Spleen (tissue), 11 donors: ENCODE measurements around the gene TGM1. TPM values are rescaled to one million over a fixed set of nuclear protein-coding genes. Genes with fewer than 3 reads are reported as not detected.
"Not testable (repeated sequence)": the region's sequence is repeated elsewhere in the genome, so short reads cannot be mapped to it uniquely, and the experiment has no call there.

Experiments
- DNase-seq: peaks from one replicate; pipeline ENCODE4 v3.0.0-alpha.2; 2020
- H3K27ac ChIP-seq, 8 donors: fragments of 200-600 bp; sonication (generic) in 7 of 8; 1 replicate in 4 of 8; 2 replicates in 4 of 8; pipeline versions ENCODE4 v1.5.0 to v1.8.0; 2016 to 2021; ENCODE audit warnings: inconsistent platforms in 4 of 8, mild to moderate bottlenecking in 4 of 8, moderate library complexity in 1 of 8
- H3K27me3 ChIP-seq, 7 donors: fragments of 200-600 bp; sonication (generic) in 6 of 7; replicated peaks in 1 of 7; 1 replicate in 4 of 7; 2 replicates in 3 of 7; pipeline versions ENCODE4 v1.5.0 to v1.8.0; 2016 to 2021; ENCODE audit warnings: inconsistent platforms in 3 of 7, mild to moderate bottlenecking in 1 of 7
- H3K36me3 ChIP-seq, 6 donors: fragments of 200-600 bp; sonication (generic) in 5 of 6; 1 replicate in 4 of 6; 2 replicates in 2 of 6; pipeline versions ENCODE4 v1.5.0 to v1.8.0; 2016 to 2021; ENCODE audit warnings: inconsistent platforms in 2 of 6
- H3K4me1 ChIP-seq, 6 donors: fragments of 200-600 bp; sonication (generic) in 5 of 6; 1 replicate in 3 of 6; 2 replicates in 3 of 6; pipeline versions ENCODE4 v1.5.0 to v1.8.0; 2016 to 2021; ENCODE audit warnings: inconsistent platforms in 3 of 6
- H3K4me3 ChIP-seq, 8 donors: fragments of 200-600 bp; sonication (generic) in 7 of 8; 1 replicate in 4 of 8; 2 replicates in 4 of 8; pipeline versions ENCODE4 v1.5.0 to v1.8.0; 2016 to 2021; ENCODE audit warnings: inconsistent platforms in 4 of 8, mild to moderate bottlenecking in 4 of 8, moderate library complexity in 2 of 8
- H3K9me3 ChIP-seq, 8 donors: fragments of 200-600 bp; sonication (generic) in 7 of 8; 1 replicate in 4 of 8; 2 replicates in 4 of 8; pipeline versions ENCODE4 v1.5.0 to v1.8.0; 2016 to 2021; ENCODE audit warnings: inconsistent platforms in 4 of 8
- POLR2A ChIP-seq, 3 donors: fragments of 450-650 bp; IDR thresholded peaks; one replicate each; pipeline ENCODE4 v1.5.1; 2017; ENCODE audit warnings: antibody characterized with exemption in 3 of 3, mild to moderate bottlenecking in 1 of 3
- POLR2AphosphoS5 ChIP-seq, 3 donors: sonication (generic); formaldehyde crosslinking; IDR thresholded peaks; one replicate each; pipeline ENCODE4 v1.5.1; 2017; ENCODE audit warnings: antibody characterized with exemption in 3 of 3
- WGBS, 5 donors: extraction: QIAGEN DNeasy Blood & Tissue Kit in 3 of 5; methylation state at CpG; one replicate each; pipeline versions ENCODE4 v1.1.5 to v1.1.7; 2013 to 2018; 5-methylcytosine and 5-hydroxymethylcytosine counted together
- intact Hi-C: fragments of 100-400 bp; cut with DNase I; formaldehyde crosslinking; loops from one replicate; pipeline ENCODE4 v1.15.0; 2023; ENCODE audit warnings: low total_unique reads
- polyA plus RNA-seq, 3 donors: library from polyadenylated mRNA; stranded (reverse); fragments of 200-250 nt; gene quantifications; one replicate each; pipeline ENCODE4 v1.2.1, GENCODE V29; 2013
- total RNA-seq, 7 donors: library from RNA; depleted of rRNA in 3 of 7; stranded (reverse); fragments of >200 nt in 3 of 7; fragmentation: NEBNext Ultra II Directional in 4 of 7; extraction: Animal tissue kit (Norgen Biotek cat#: 25700) in 4 of 7; gene quantifications; one replicate each; pipeline versions ENCODE4 v1.1.0 to v1.2.1, GENCODE V29; 2016 to 2021
- TF ChIP-seq, protein P1 (sequence below), 11 experiments: fragments of 200-600 bp in 7 of 11; fragments of 450-650 bp in 4 of 11; sonication (generic) in 4 of 11; IDR thresholded peaks in 8 of 11; conservative IDR thresholded peaks in 3 of 11; 1 replicate in 7 of 11; 2 replicates in 4 of 11; pipeline versions ENCODE4 v1.4.0 to v1.8.0; 2016 to 2021; ENCODE audit warnings: antibody characterized with exemption in 11 of 11, inconsistent platforms in 4 of 11, mild to moderate bottlenecking in 1 of 11
- donor health status: healthy with polysubstance abuse.
- donor health status: DM: no; HTN: no; CAD: no; lungs with moderate emphysema.
- donor health status: DM: no; HTN: no; CAD: no.
- donor health status: Bipolar disorder and iron deficiency.
- donor health status: healthy.
- donor health status: DM: no; HTN: no; CAD: no.
- donor health status: DM: yes; HTN: yes; CAD: no.

Gene TGM1
- total and polyA plus RNA-seq, 10 donors, result 1.4 to 4.8 (median 2.7) TPM

DNA sequence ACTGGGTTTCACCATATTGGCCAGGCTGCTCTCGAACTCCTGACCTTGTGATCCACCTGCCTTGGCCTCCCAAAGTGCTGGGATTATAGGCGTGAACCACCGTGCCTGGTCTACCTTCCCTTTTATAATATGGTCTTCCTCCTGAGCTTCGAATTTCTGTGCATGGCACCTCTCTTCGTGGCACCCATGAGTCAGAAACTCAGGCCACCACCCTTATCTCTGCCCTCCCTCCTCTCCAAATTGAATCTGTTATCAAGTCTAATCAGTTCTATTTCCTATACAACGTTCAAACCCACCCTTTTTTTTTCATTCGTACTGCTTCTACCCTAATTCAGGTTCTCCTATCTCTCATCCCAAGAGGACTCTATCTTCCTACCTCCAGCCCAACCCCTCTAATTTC lies 15.6 kb downstream of the TGM1 start:
- 74 to 82% (median 76%) methylated on average over 7 of the region's 7 CpGs for WGBS, 5 donors
- no peak for TF ChIP-seq POLR2AphosphoS5 (IDR thresholded peaks at IDR 0.05)
- TF ChIP-seq, protein P1, sequence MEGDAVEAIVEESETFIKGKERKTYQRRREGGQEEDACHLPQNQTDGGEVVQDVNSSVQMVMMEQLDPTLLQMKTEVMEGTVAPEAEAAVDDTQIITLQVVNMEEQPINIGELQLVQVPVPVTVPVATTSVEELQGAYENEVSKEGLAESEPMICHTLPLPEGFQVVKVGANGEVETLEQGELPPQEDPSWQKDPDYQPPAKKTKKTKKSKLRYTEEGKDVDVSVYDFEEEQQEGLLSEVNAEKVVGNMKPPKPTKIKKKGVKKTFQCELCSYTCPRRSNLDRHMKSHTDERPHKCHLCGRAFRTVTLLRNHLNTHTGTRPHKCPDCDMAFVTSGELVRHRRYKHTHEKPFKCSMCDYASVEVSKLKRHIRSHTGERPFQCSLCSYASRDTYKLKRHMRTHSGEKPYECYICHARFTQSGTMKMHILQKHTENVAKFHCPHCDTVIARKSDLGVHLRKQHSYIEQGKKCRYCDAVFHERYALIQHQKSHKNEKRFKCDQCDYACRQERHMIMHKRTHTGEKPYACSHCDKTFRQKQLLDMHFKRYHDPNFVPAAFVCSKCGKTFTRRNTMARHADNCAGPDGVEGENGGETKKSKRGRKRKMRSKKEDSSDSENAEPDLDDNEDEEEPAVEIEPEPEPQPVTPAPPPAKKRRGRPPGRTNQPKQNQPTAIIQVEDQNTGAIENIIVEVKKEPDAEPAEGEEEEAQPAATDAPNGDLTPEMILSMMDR (IDR thresholded peaks at IDR 0.05 in 8 of 11, conservative IDR thresholded peaks at IDR 0.05 in 3 of 11), result no peak
- TF ChIP-seq POLR2A (IDR thresholded peaks at IDR 0.05), result no peak
- Histone ChIP-seq H3K36me3 (peaks cover 0 to 13% (median 0%) of the 10 kb centered on the region in 6 donors), H3K27me3 (no peaks in the 10 kb centered on the region), H3K4me3 (no peak overlapping the region), H3K4me1 (peaks cover 6 to 49% (median 21%) of the 10 kb centered on the region in 6 donors), H3K9me3 (no peaks in the 10 kb centered on the region), H3K27ac (peak overlapping the region; percentile 48 to 81 (median 76))
- intact Hi-C loops, result no loop called here
- DNase-seq, result no peak

DNA sequence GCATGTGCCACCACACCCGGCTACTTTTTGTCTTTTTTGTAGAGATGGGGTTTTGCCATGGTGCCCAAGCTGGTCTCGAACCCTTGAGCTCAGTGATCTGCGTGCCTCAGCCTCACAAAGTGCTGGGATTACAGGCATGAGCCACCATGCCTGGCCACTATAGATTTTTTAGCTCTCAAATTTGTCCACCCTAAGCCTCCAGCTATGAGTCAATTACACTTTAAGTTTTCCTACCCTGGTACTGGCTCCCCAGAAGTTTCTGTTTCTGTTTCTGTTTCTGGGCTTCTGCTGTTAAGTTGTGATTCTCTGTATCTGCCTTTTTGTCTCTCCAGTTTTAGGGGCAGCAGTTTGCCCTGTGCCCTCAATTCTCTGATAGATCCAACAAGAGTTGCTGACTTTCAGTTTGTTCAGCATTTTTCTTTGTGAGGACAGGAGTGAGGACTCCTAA lies 16.2 kb downstream of the TGM1 start:
- TF ChIP-seq, protein P1 (IDR thresholded peaks at IDR 0.05 in 8 of 11, conservative IDR thresholded peaks at IDR 0.05 in 3 of 11), result no peak
- TF ChIP-seq POLR2AphosphoS5 (IDR thresholded peaks at IDR 0.05) (no peak), POLR2A (IDR thresholded peaks at IDR 0.05) (no peak)
- no peaks in the 10 kb centered on the region for H3K9me3 ChIP-seq
- no peaks in the 10 kb centered on the region for H3K27me3 ChIP-seq
- peaks cover 8 to 52% (median 23%) of the 10 kb centered on the region in 6 donors for H3K4me1 ChIP-seq
- H3K27ac ChIP-seq, result peak overlapping the region; percentile 48 to 81 (median 76)
- peak overlapping the region in 1 of 8 donors; percentile 19 for H3K4me3 ChIP-seq
- peaks cover 0 to 9% (median 0%) of the 10 kb centered on the region in 6 donors for H3K36me3 ChIP-seq
- intact Hi-C loops, result no loop called here
- DNase-seq, result no peak
- WGBS, 5 donors, result 75 to 87% (median 82%) methylated on average over 3 of the region's 3 CpGs

DNA sequence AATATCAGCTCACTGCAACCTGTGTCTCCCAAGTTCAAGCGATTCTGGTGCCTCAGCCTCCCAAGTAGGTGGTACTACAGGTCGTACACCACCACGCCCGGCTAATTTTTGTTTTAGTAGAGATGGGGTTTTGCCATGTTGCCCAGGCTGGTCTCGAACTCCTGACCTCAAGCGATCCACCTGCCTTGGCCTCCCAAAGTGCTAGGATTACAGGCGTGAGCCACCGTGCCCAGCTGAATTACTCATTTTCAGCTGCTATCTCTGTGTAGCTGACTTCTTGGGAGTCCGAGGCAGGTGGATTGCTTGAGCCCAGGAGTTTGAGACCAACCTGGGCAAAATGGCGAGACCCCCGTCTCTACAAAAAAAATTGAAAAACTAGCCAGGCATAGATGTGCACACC lies 17.6 kb downstream of the TGM1 start:
- intact Hi-C loops, DNase-seq: not testable (repeated sequence)

DNA sequence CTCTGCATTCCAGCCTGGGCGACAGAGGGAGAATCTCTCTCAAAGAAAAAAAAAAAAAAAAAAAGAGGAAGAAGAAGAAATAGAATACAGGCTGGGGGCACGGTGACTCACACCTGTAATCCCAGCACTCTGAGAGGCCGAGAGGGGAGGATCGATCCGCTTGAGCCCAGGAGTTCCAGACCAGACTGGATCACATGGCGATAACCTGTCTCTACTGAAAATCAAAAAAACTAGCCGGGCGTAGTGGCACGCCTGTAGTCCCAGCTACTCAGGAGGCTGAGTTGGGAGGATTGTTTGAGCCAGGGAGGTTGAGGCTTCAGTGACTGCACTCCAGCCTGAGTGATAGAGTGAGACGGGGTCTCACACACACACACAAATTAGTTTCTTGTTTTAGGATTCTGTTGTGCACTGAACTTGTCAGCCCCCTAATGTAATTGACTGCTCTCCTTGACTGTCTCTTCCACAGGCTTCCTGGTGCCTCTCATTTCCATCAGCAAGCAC lies 19.6 kb downstream of the TGM1 start:
- intact Hi-C loops, result loop anchor here (2.0 kb wide), 1 partner anchor 55 kb away; the partner anchor contains the start of genes DHRS1 and NOP9
- H3K4me3 ChIP-seq, result peak overlapping the region; percentile 58 to 83 (median 68)
- H3K27ac ChIP-seq, result peak overlapping the region; percentile 97 to 100 (median 99)
- H3K27me3 ChIP-seq, result no peaks in the 10 kb centered on the region
- H3K36me3 ChIP-seq, result peaks cover 3 to 33% (median 28%) of the 10 kb centered on the region in 6 donors
- peak; percentile 81 for DNase-seq
- TF ChIP-seq POLR2A (IDR thresholded peaks at IDR 0.05) (no peak), POLR2AphosphoS5 (IDR thresholded peaks at IDR 0.05) (no peak)
- TF ChIP-seq, protein P1 (IDR thresholded peaks at IDR 0.05 in 8 of 11, conservative IDR thresholded peaks at IDR 0.05 in 3 of 11), result no peak
- no peaks in the 10 kb centered on the region for H3K9me3 ChIP-seq
- WGBS, 5 donors, result 36 to 54% (median 37%) methylated on average over 10 of the region's 10 CpGs
- H3K4me1 ChIP-seq, result peaks cover 40 to 71% (median 53%) of the 10 kb centered on the region in 6 donors

More for the DNA sequence above, 17.6 kb downstream of the TGM1 start:
- not testable (repeated sequence) for H3K9me3 ChIP-seq, H3K27ac ChIP-seq, H3K27me3 ChIP-seq, H3K4me3 ChIP-seq
- WGBS, 5 donors, result 95 to 97% (median 97%) methylated on average over 11 of the region's 11 CpGs
- H3K36me3 ChIP-seq, result peaks cover 0 to 22% (median 9%) of the 10 kb centered on the region in 6 donors
- peaks cover 22 to 53% (median 34%) of the 10 kb centered on the region in 6 donors for H3K4me1 ChIP-seq
